Measurements from ENCODE around the gene FAM78B.

GRCh38 chr1:166175032-166175431, 8.2 kb upstream of the FAM78B start:
- TF ChIP-seq CTCF (IDR thresholded peaks at IDR 0.05) (no peak), EP300 (IDR thresholded peaks at IDR 0.05) (no peak)
